IMR-90 (cell line): ENCODE data around the gene ACKR4. TPM values are rescaled to one million over a fixed set of nuclear protein-coding genes. Genes with fewer than 3 reads are reported as not detected.

Experiments
- ATAC-seq: fragments of 200-7000 bp; cut with Tn5 transposase; 2 replicates; pipeline ENCODE4 v1.9.1; 2020; ENCODE audit warnings: low read depth, mild to moderate bottlenecking, moderate library complexity
- BruUV-seq: library from RNA; stranded (reverse); fragments of 400-500 nt; replicated peaks from 2 replicates; lab custom pipeline; 2021; lab: Mats Ljungman, UMichigan
- CTCF ChIA-PET: fragments of 300-600 bp; formaldehyde crosslinking; extraction: SDS; loops from one replicate; lab custom pipeline; 2021; ENCODE audit warnings: antibody characterized with exemption; lab: Yijun Ruan, JAX
- POLR2A ChIA-PET: fragments of 300-600 bp; sonication (Branson Sonifier 250); formaldehyde crosslinking; loops from one replicate; lab custom pipeline; 2022; ENCODE audit warnings: antibody characterized with exemption; ENCODE audit not compliant: unreplicated experiment; lab: Charles Lee
- DNase-seq: peaks from one replicate; pipeline ENCODE4 v3.0.0; 2013
- H2AFZ ChIP-seq: replicated peaks from 2 replicates; pipeline ENCODE3; 2013; ENCODE audit warnings: low read length, mild to moderate bottlenecking; ENCODE audit not compliant: poor library complexity
- H2AK5ac ChIP-seq: 2 replicates; pipeline ENCODE4 v1.6.1; 2013; ENCODE audit warnings: low read depth, low read length, inconsistent platforms
- H2AK9ac ChIP-seq: replicated peaks from 2 replicates; pipeline ENCODE3; 2013; ENCODE audit warnings: mild to moderate bottlenecking, low read depth, low read length, moderate library complexity; ENCODE audit not compliant: poor library complexity
- H2BK120ac ChIP-seq: 2 replicates; pipeline ENCODE4 v1.6.1; 2013; ENCODE audit warnings: low read depth, low read length, inconsistent platforms
- H2BK15ac ChIP-seq: 3 replicates; pipeline ENCODE4 v1.6.1; 2013; ENCODE audit warnings: low read depth, low read length, inconsistent platforms
- H2BK20ac ChIP-seq: 2 replicates; pipeline ENCODE4 v1.6.1; 2013; ENCODE audit warnings: low read depth, mild to moderate bottlenecking, inconsistent platforms, low read length, moderate library complexity
- H2BK5ac ChIP-seq: 2 replicates; pipeline ENCODE4 v1.6.1; 2013; ENCODE audit warnings: mild to moderate bottlenecking, low read depth, low read length, inconsistent platforms; ENCODE audit not compliant: poor library complexity, severe bottlenecking
- H3K14ac ChIP-seq: replicated peaks from 2 replicates; pipeline ENCODE4 v1.6.1; 2013; ENCODE audit warnings: low read depth, low read length, inconsistent platforms
- H3K18ac ChIP-seq: 2 replicates; pipeline ENCODE4 v1.6.1; 2013; ENCODE audit warnings: low read depth, low read length, control low read depth
- H3K23ac ChIP-seq: 2 replicates; pipeline ENCODE4 v1.6.1; 2013; ENCODE audit warnings: low read depth, low read length, inconsistent platforms
- H3K27ac ChIP-seq: 2 replicates; pipeline ENCODE4 v1.5.1; 2013; ENCODE audit warnings: mild to moderate bottlenecking, control low read depth, low read length; ENCODE audit not compliant: insufficient read depth
- H3K27me3 ChIP-seq: 2 replicates; pipeline ENCODE4 v1.6.1; 2013; ENCODE audit warnings: low read length; ENCODE audit not compliant: control insufficient read depth, insufficient read depth
- H3K36me3 ChIP-seq: 2 replicates; pipeline ENCODE4 v1.6.1; 2013; ENCODE audit warnings: low read length, mixed read lengths; ENCODE audit not compliant: control insufficient read depth, insufficient read depth
- H3K4ac ChIP-seq: 2 replicates; pipeline ENCODE4 v1.6.1; 2013; ENCODE audit warnings: low read depth, low read length, inconsistent platforms
- H3K4me1 ChIP-seq: 2 replicates; pipeline ENCODE4 v1.6.1; 2013; ENCODE audit warnings: low read length, mixed read lengths; ENCODE audit not compliant: control insufficient read depth, insufficient read depth
- H3K4me2 ChIP-seq: 2 replicates; pipeline ENCODE4 v1.6.1; 2013; ENCODE audit warnings: low read depth, mild to moderate bottlenecking, control low read depth, low read length, moderate library complexity
- H3K4me3 ChIP-seq: 2 replicates; pipeline ENCODE4 v1.5.1; 2013; ENCODE audit warnings: low read depth, mild to moderate bottlenecking, control low read depth, low read length, moderate library complexity; ENCODE audit not compliant: insufficient read depth
- H3K56ac ChIP-seq: 2 replicates; pipeline ENCODE4 v1.6.1; 2013; ENCODE audit warnings: low read length, inconsistent platforms; ENCODE audit not compliant: insufficient read depth; ENCODE audit errors: extremely low read depth
- H3K79me1 ChIP-seq, 2 experiments: 2 replicates each; pipeline ENCODE4 v1.6.1; 2013; ENCODE audit warnings: low read length in 2 of 2, inconsistent platforms in 1 of 2, low read depth in 1 of 2
- H3K9ac ChIP-seq: 2 replicates; pipeline ENCODE4 v1.6.1; 2013; ENCODE audit warnings: low read depth, low read length, control low read depth
- H3K9me1 ChIP-seq: 2 replicates; pipeline ENCODE4 v1.6.1; 2013; ENCODE audit warnings: low read length, inconsistent platforms; ENCODE audit not compliant: insufficient read depth
- H3K9me3 ChIP-seq: 2 replicates; pipeline ENCODE4 v1.6.1; 2013; ENCODE audit warnings: low read length; ENCODE audit not compliant: control insufficient read depth, insufficient read depth
- H4K20me1 ChIP-seq: 2 replicates; pipeline ENCODE4 v1.6.1; 2013; ENCODE audit warnings: low read length, inconsistent platforms; ENCODE audit not compliant: insufficient read depth
- H4K5ac ChIP-seq: 2 replicates; pipeline ENCODE4 v1.6.1; 2013; ENCODE audit warnings: mild to moderate bottlenecking, low read depth, low read length, control low read depth
- H4K8ac ChIP-seq, 2 experiments: 2 replicates each; pipeline ENCODE4 v1.6.1; 2013; ENCODE audit warnings: low read depth in 2 of 2, low read length in 2 of 2, control low read depth in 1 of 2, inconsistent platforms in 1 of 2
- H4K91ac ChIP-seq: 2 replicates; pipeline ENCODE4 v1.6.1; 2013; ENCODE audit warnings: low read depth, low read length, inconsistent platforms; ENCODE audit not compliant: insufficient read depth
- BHLHE40 ChIP-seq: fragments of 150-350 bp; IDR thresholded peaks from 2 replicates; pipeline ENCODE4 v1.6.1; 2016; ENCODE audit warnings: mild to moderate bottlenecking, low read depth, low read length
- CEBPB ChIP-seq: IDR thresholded peaks from 2 replicates; pipeline ENCODE4 v1.6.1; 2012; ENCODE audit warnings: low read depth, low read length, improper control_type of control experiment
- CHD1 ChIP-seq: IDR thresholded peaks from 2 replicates; pipeline ENCODE4 v1.6.1; 2012; ENCODE audit warnings: low read depth, low read length, improper control_type of control experiment
- FOS ChIP-seq: fragments of 150-350 bp; IDR thresholded peaks from 2 replicates; pipeline ENCODE4 v1.6.1; 2016; ENCODE audit warnings: low read depth, low read length
- MAFK ChIP-seq: IDR thresholded peaks from 2 replicates; pipeline ENCODE4 v1.6.1; 2012; ENCODE audit warnings: low read depth, low read length, improper control_type of control experiment
- MAZ ChIP-seq: IDR thresholded peaks from 2 replicates; pipeline ENCODE4 v1.6.1; 2012; ENCODE audit warnings: low read depth, mild to moderate bottlenecking, low read length, improper control_type of control experiment, moderate library complexity, borderline replicate concordance
- MXI1 ChIP-seq: IDR thresholded peaks from 2 replicates; pipeline ENCODE4 v1.6.1; 2012; ENCODE audit warnings: low read depth, mild to moderate bottlenecking, low read length, moderate library complexity, borderline replicate concordance
- NFE2L2 ChIP-seq: fragments of 150-350 bp; IDR thresholded peaks from 2 replicates; pipeline ENCODE4 v1.6.1; 2016; ENCODE audit warnings: low read depth, mild to moderate bottlenecking, low read length
- POLR2A ChIP-seq: IDR thresholded peaks from 2 replicates; pipeline ENCODE4 v1.6.1; 2012; ENCODE audit warnings: mild to moderate bottlenecking, low read depth, low read length
- RAD21 ChIP-seq: IDR thresholded peaks from 2 replicates; pipeline ENCODE4 v1.6.1; 2012; ENCODE audit warnings: low read length, improper control_type of control experiment
- RCOR1 ChIP-seq: IDR thresholded peaks from 2 replicates; pipeline ENCODE4 v1.6.1; 2012; ENCODE audit warnings: mild to moderate bottlenecking, low read length, improper control_type of control experiment; ENCODE audit not compliant: insufficient replicate concordance
- RFX5 ChIP-seq: IDR thresholded peaks from 2 replicates; pipeline ENCODE4 v1.8.0; 2012; ENCODE audit warnings: low read depth, mild to moderate bottlenecking, low read length, moderate library complexity
- SMC3 ChIP-seq: fragments of 150-350 bp; IDR thresholded peaks from 2 replicates; pipeline ENCODE4 v1.6.1; 2016; ENCODE audit warnings: low read depth, mild to moderate bottlenecking, antibody characterized with exemption, low read length, moderate library complexity
- WGBS, 2 experiments: methylation state at CpG; one replicate each; pipeline versions ENCODE4 v1.1.5 to v1.1.7; 2013; ENCODE audit warnings: missing lambda C conversion rate in 2 of 2; ENCODE audit not compliant: insufficient read length in 1 of 2; ENCODE audit errors: extremely low coverage in 2 of 2; 5-methylcytosine and 5-hydroxymethylcytosine counted together
- dilution Hi-C: fragments of 300-500 bp; cut with HindIII; formaldehyde crosslinking; loops from one replicate; pipeline ENCODE4 v1.14.3; 2018; ENCODE audit warnings: low sequenced_read_pairs; ENCODE audit not compliant: unreplicated experiment
- in situ Hi-C: fragments of 300-500 bp; cut with MboI; formaldehyde crosslinking; loops from 3 replicates; pipeline ENCODE4 v1.14.3; 2019; ENCODE audit warnings: low sequenced_read_pairs, inconsistent platforms, mixed read lengths
- intact Hi-C: fragments of 100-400 bp; cut with micrococcal nuclease; formaldehyde crosslinking; loops from 2 replicates; pipeline ENCODE4 v1.10.0; 2022
- polyA plus RNA-seq, 3 experiments: library from polyadenylated mRNA; depleted of rRNA; stranded (reverse); fragments of >200 nt; gene quantifications; 2 replicates each; pipeline ENCODE4 v1.2.3, GENCODE V29; 2012; ENCODE audit warnings: low replicate concordance in 1 of 3
- total RNA-seq: library from RNA; depleted of rRNA; stranded (reverse); fragments of >200 nt; gene quantifications from 2 replicates; pipeline ENCODE4 v1.2.3, GENCODE V29; 2012
- TF ChIP-seq, protein P1 (sequence below): fragments of 150-350 bp; IDR thresholded peaks from 2 replicates; pipeline ENCODE4 v1.6.1; 2017; ENCODE audit warnings: mild to moderate bottlenecking, antibody characterized with exemption, low read length, low read depth
- TF ChIP-seq, protein P2 (sequence below): fragments of 150-350 bp; IDR thresholded peaks from 2 replicates; pipeline ENCODE4 v1.6.1; 2016; ENCODE audit warnings: low read depth, mild to moderate bottlenecking, low read length, moderate library complexity, borderline replicate concordance
- TF ChIP-seq, protein P3 (sequence below): conservative IDR thresholded peaks from 2 replicates; pipeline ENCODE4 v1.5.1; 2012; ENCODE audit warnings: mild to moderate bottlenecking, low read depth, low read length, improper control_type of control experiment

Gene ACKR4
- total and polyA plus RNA-seq, 2 of the 4 experiments (the other 2 are of a cell fraction): 0.18 TPM; not detected in 1

DNA sequence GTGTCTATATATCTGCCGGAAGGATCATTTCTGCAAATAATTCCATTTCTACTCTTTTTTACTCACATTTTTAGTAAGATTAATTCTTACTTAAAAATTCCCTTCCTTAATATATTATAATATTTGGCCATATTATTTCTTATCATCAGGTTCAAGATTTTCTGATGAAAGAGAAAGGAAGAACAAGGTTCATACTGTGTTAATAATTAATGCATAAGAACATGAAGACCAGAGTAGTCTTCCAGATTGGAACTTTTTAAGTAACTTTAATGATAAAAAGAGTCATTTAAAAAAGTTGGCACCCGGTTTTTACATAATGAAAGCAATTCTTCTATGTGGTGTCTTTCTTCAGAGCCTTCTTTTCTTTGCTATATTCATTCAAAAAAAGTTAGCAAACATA is 590 bp downstream of the ACKR4 start:
- no peak overlapping the region for H3K56ac ChIP-seq
- BruUV-seq: no TSS peak
- no peak overlapping the region for H3K4me3 ChIP-seq
- POLR2A ChIA-PET: no interaction called here
- dilution Hi-C loops (no loop called here), in situ Hi-C loops (no loop called here), intact Hi-C loops (no loop called here)
- TF ChIP-seq CHD1 (no peak), SMC3 (no peak), RAD21 (no peak), CEBPB (no peak), BHLHE40 (no peak), RFX5 (no peak), POLR2A (no peak), FOS (no peak), MXI1 (no peak), MAZ (no peak), NFE2L2 (no peak), RCOR1 (no peak), MAFK (no peak)
- TF ChIP-seq, protein P1, sequence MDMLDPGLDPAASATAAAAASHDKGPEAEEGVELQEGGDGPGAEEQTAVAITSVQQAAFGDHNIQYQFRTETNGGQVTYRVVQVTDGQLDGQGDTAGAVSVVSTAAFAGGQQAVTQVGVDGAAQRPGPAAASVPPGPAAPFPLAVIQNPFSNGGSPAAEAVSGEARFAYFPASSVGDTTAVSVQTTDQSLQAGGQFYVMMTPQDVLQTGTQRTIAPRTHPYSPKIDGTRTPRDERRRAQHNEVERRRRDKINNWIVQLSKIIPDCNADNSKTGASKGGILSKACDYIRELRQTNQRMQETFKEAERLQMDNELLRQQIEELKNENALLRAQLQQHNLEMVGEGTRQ: no peak
- TF ChIP-seq, protein P2, sequence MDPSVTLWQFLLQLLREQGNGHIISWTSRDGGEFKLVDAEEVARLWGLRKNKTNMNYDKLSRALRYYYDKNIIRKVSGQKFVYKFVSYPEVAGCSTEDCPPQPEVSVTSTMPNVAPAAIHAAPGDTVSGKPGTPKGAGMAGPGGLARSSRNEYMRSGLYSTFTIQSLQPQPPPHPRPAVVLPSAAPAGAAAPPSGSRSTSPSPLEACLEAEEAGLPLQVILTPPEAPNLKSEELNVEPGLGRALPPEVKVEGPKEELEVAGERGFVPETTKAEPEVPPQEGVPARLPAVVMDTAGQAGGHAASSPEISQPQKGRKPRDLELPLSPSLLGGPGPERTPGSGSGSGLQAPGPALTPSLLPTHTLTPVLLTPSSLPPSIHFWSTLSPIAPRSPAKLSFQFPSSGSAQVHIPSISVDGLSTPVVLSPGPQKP: no peak
- TF ChIP-seq, protein P3, sequence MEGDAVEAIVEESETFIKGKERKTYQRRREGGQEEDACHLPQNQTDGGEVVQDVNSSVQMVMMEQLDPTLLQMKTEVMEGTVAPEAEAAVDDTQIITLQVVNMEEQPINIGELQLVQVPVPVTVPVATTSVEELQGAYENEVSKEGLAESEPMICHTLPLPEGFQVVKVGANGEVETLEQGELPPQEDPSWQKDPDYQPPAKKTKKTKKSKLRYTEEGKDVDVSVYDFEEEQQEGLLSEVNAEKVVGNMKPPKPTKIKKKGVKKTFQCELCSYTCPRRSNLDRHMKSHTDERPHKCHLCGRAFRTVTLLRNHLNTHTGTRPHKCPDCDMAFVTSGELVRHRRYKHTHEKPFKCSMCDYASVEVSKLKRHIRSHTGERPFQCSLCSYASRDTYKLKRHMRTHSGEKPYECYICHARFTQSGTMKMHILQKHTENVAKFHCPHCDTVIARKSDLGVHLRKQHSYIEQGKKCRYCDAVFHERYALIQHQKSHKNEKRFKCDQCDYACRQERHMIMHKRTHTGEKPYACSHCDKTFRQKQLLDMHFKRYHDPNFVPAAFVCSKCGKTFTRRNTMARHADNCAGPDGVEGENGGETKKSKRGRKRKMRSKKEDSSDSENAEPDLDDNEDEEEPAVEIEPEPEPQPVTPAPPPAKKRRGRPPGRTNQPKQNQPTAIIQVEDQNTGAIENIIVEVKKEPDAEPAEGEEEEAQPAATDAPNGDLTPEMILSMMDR: no peak
- H2AFZ ChIP-seq: no peak overlapping the region
- H4K91ac ChIP-seq: no peak overlapping the region
- H3K9me1 ChIP-seq: peaks cover 8% of the 10 kb centered on the region
- no peak overlapping the region for H3K4ac ChIP-seq
- H2BK15ac ChIP-seq: no peak overlapping the region
- no peak overlapping the region for H3K18ac ChIP-seq
- no peaks in the 10 kb centered on the region for H3K27me3 ChIP-seq
- H4K8ac ChIP-seq: no peak overlapping the region
- no peak overlapping the region for H3K27ac ChIP-seq
- no peak overlapping the region for H3K14ac ChIP-seq
- peaks cover 0 to 8% of the 10 kb centered on the region in 2 experiments; a peak in 1 of 4 replicates for H3K79me1 ChIP-seq
- ATAC-seq (no peak), DNase-seq (no peak)
- H3K4me1 ChIP-seq: peaks cover 6% of the 10 kb centered on the region
- no peaks in the 10 kb centered on the region for H3K9me3 ChIP-seq
- no CpG with 5 or more reads among the region's 2 CpGs for WGBS, 2 experiments
- H3K23ac ChIP-seq: no peak overlapping the region
- H4K5ac ChIP-seq: no peak overlapping the region
- CTCF ChIA-PET: interaction anchor here (0.6 kb wide), 2 partner anchors 72 to 1842 kb away, joined by 3 read pairs; no protein-coding TSS in a partner anchor
- peaks cover 5% of the 10 kb centered on the region for H3K36me3 ChIP-seq
- H2AK9ac ChIP-seq: no peak overlapping the region
- H2BK5ac ChIP-seq: no peak overlapping the region
- H2BK20ac ChIP-seq: no peak overlapping the region
- H3K4me2 ChIP-seq: no peak overlapping the region
- no peak overlapping the region for H2AK5ac ChIP-seq
- no peak overlapping the region for H3K9ac ChIP-seq
- H2BK120ac ChIP-seq: no peak overlapping the region
- H4K20me1 ChIP-seq: no peaks in the 10 kb centered on the region
